ENCODE data around the gene SLC34A3.
A peak's percentile ranks its signal among the peaks of the same experiment; 100 is the strongest.

SLC34A3 gene

GRCh38 chr9:137195525-137196220, 35.0 kb upstream of the SLC34A3 start:
- TF ChIP-seq, protein P1, sequence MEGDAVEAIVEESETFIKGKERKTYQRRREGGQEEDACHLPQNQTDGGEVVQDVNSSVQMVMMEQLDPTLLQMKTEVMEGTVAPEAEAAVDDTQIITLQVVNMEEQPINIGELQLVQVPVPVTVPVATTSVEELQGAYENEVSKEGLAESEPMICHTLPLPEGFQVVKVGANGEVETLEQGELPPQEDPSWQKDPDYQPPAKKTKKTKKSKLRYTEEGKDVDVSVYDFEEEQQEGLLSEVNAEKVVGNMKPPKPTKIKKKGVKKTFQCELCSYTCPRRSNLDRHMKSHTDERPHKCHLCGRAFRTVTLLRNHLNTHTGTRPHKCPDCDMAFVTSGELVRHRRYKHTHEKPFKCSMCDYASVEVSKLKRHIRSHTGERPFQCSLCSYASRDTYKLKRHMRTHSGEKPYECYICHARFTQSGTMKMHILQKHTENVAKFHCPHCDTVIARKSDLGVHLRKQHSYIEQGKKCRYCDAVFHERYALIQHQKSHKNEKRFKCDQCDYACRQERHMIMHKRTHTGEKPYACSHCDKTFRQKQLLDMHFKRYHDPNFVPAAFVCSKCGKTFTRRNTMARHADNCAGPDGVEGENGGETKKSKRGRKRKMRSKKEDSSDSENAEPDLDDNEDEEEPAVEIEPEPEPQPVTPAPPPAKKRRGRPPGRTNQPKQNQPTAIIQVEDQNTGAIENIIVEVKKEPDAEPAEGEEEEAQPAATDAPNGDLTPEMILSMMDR (IDR thresholded peaks at IDR 0.05; ENCODE audit: borderline replicate concordance, insufficient read depth, low read depth, low read length), result no peak
- no peak overlapping the region for H3K4me3 ChIP-seq (ENCODE audit: low read depth, low read length)

DNA sequence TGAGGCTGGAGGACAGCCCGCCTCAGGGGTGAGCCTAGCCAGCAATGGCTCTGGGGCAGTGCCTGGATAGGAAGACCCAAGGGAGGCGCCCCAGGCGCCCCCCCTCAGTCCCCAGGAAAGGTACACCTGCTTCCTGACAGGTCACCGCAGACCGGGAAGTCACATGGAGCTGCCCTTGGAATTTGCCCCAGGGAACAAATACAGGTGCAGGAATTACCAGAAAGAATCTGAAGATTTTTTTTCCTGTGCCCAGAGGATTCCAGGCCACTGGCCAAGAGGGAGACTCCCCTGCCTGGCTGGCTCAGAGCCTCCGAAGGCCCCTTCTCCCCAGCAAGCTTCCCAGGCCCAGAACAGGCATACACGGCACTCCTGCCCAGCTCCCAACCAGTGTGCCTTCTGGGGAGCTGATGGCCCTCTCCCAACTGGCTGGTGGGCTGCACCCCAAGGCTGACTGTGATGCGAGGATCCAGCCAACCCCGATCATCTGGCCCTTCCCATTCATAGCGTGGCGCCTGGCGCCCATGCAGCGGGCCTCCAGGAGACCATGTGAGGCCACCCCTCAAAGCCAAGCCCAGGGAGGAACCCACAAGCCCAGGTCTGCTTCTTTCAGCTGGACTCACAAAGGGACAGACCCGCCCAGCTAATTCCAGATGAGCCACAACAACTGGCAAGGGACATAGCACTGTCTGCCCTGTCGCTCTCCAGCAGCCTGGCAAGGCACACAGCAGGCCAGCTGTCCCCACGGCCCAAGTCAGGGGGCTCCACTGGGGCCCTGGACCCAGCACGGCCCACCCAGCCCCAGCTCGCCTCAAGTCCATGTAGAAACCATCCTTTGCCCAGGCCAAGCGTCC, 32.4 kb upstream of the SLC34A3 start:
- H3K4me3 ChIP-seq (ENCODE audit: low read depth, low read length), result no peak overlapping the region
- TF ChIP-seq, protein P1 (IDR thresholded peaks at IDR 0.05; ENCODE audit: borderline replicate concordance, insufficient read depth, low read depth, low read length), result no peak

GRCh38 chr9:137198902-137199283, 31.8 kb upstream of the SLC34A3 start:
- H3K4me3 ChIP-seq (ENCODE audit: low read depth, low read length), result peak overlapping the region; percentile 2
- TF ChIP-seq, protein P1 (IDR thresholded peaks at IDR 0.05; ENCODE audit: borderline replicate concordance, insufficient read depth, low read depth, low read length), result no peak

DNA sequence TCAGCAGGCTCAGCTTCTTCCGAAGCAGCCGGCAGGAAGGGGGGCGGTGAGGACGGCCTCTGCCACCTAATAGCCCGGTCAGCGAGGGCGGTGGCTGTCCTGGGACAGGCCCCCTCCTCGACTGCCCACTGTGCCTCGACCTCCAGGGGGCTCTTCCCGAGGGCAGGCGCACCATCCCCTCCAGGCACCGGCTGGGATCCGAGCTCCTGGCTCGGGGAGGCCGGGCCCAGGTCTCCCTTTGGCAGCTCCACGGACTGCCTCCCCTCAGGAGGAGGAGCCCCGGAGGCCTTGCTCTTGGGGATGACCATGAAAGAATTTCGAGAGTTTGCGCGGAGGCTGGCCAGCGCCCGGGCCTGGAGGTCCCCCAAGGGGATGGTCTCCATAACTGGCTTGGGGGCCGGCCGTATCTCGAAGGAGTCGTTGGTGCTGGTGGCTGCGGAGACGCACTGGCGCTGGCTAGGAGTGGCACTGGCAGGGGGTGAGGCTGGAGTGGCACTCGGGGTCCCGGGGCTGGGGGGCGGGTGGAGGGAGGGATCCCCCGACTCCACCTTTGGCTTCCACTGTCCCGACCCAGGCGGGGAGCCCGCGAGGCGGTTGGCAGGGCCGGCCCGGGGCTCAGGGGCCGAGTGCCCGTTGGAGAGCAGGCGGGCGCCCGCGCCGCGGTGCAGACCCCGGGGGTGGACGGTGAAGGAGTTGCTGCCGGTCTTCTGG, 31.1 kb upstream of the SLC34A3 start:
- peak overlapping the region; percentile 45 for H3K4me3 ChIP-seq (ENCODE audit: low read depth, low read length)

GRCh38 chr9:137200311-137201204, 30.1 kb upstream of the SLC34A3 start, which contains the start of gene TPRN:
TPRN (minus strand) TSS chr9:137200741; CDS start chr9:137200711, 30 bp downstream.
- TF ChIP-seq, protein P1 (IDR thresholded peaks at IDR 0.05; ENCODE audit: borderline replicate concordance, insufficient read depth, low read depth, low read length), result no peak
- peak within 1 kb of the TSS; percentile 65 for H3K4me3 ChIP-seq (ENCODE audit: low read depth, low read length)

More for the DNA sequence above, 31.1 kb upstream of the SLC34A3 start:
- TF ChIP-seq, protein P1 (IDR thresholded peaks at IDR 0.05; ENCODE audit: borderline replicate concordance, insufficient read depth, low read depth, low read length), result no peak

GRCh38 chr9:137201205-137201868, 29.4 kb upstream of the SLC34A3 start:
- TF ChIP-seq, protein P1 (IDR thresholded peaks at IDR 0.05; ENCODE audit: borderline replicate concordance, insufficient read depth, low read depth, low read length), result no peak
- H3K4me3 ChIP-seq (ENCODE audit: low read depth, low read length), result peak overlapping the region; percentile 65

All from GM12875 (cell line).